Glutamatergic neuron (in vitro differentiated cells): ENCODE measurements around the gene CDS1. TPM values are rescaled to one million over a fixed set of nuclear protein-coding genes. Genes with fewer than 3 reads are reported as not detected.
A peak's percentile ranks its signal among the peaks of the same experiment; 100 is the strongest.
"Not testable (repeated sequence)": the region's sequence is repeated elsewhere in the genome, so short reads cannot be mapped to it uniquely, and the experiment has no call there.

Experiments
- DNase-seq: peaks from one replicate; pipeline ENCODE4 v3.0.0; 2022
- H3K27ac Mint-ChIP-seq: one replicate; pipeline ENCODE4 v1.8.0; 2020; ENCODE audit warnings: mild to moderate bottlenecking, mixed read lengths, inconsistent platforms; ENCODE audit not compliant: unreplicated experiment
- H3K27me3 Mint-ChIP-seq: one replicate; pipeline ENCODE4 v1.8.0; 2020; ENCODE audit warnings: mild to moderate bottlenecking, moderate library complexity, mixed read lengths, inconsistent platforms; ENCODE audit not compliant: unreplicated experiment
- H3K36me3 Mint-ChIP-seq: one replicate; pipeline ENCODE4 v1.8.0; 2020; ENCODE audit warnings: mild to moderate bottlenecking, mixed read lengths, inconsistent platforms; ENCODE audit not compliant: unreplicated experiment
- H3K4me1 Mint-ChIP-seq: one replicate; pipeline ENCODE4 v1.8.0; 2020; ENCODE audit warnings: mild to moderate bottlenecking, low read depth, mixed read lengths, inconsistent platforms; ENCODE audit not compliant: unreplicated experiment
- H3K4me3 Mint-ChIP-seq: one replicate; pipeline ENCODE4 v1.8.0; 2020; ENCODE audit warnings: mild to moderate bottlenecking, mixed read lengths, inconsistent platforms; ENCODE audit not compliant: unreplicated experiment
- H3K9me3 Mint-ChIP-seq: one replicate; pipeline ENCODE4 v1.8.0; 2020; ENCODE audit warnings: mild to moderate bottlenecking, moderate library complexity, mixed read lengths, inconsistent platforms; ENCODE audit not compliant: unreplicated experiment
- long read RNA-seq: library from polyadenylated mRNA; unstranded; transcript quantifications from one replicate; pipeline ENCODE4 v2.0.0, GENCODE V29; 2020; ENCODE audit not compliant: unreplicated experiment
- total RNA-seq: library from RNA; stranded (reverse); fragmentation: NEBNext Ultra II Directional; extraction: Animal tissue kit (Norgen Biotek cat#: 25700); gene quantifications from one replicate; pipeline ENCODE4 v1.2.1, GENCODE V29; 2021; ENCODE audit not compliant: unreplicated experiment
- TF ChIP-seq, protein P1 (sequence below): fragments of 200-600 bp; sonication (generic); IDR thresholded peaks from one replicate; pipeline ENCODE4 v1.5.0; 2021; ENCODE audit not compliant: partially characterized antibody, unreplicated experiment

CDS1 gene
- total RNA-seq = 1.3 TPM
- long read RNA-seq = 0 reads

DNA sequence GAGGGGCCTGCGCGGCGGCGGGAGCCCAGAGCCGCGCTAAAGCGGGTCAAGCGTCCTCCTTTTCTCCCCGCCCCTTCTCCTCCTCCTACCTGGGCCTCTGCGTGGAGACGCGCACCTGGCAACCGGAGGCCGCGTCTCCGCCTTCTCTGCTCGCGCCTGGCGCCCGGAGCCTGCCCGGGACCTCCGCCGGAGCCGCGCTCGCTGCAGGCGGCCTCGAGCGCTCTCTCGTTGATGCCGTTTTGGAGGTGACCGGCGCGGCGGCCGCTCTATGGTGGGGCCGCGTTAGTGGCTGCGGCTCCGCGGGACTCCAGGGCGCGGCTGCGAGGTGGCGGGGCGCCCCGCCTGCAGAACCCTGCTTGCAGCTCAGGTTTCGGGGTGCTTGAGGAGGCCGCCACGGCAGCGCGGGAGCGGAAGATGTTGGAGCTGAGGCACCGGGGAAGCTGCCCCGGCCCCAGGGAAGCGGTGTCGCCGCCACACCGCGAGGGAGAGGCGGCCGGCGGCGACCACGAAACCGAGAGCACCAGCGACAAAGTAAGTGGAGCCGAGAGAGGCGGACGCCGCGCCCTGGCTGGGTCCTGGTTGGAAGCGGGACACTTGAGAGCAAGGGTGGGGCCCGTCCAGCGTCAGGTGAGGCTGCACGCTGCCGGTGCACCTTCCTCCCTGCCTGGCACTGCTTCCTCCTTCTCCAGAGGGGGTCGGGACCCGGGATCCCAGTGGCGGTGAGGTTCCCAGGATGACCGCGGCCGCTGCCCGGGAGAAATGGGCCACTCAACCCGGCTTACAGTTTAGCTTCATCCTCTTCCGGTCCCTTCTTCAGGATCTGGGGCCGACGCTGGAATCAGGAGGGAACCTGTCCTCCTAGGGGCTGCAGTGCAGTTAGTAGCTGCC lies at the start of gene CDS1:
TSS of gene CDS1 (plus strand) at position 140 of the 888 bp plus-strand sequence. CDS start at position 415, 275 bp downstream.
- Mint-ChIP-seq H3K27ac (no peak within 1 kb of the TSS), H3K9me3 (peaks cover 7% of the 10 kb centered on the region), H3K4me3 (peak within 1 kb of the TSS; percentile 92), H3K36me3 (peaks cover 5% of the 10 kb centered on the region), H3K27me3 (peaks cover 7% of the 10 kb centered on the region), H3K4me1 (no peaks in the 10 kb centered on the region)
- peak; percentile 58 for DNase-seq
- TF ChIP-seq, protein P1, sequence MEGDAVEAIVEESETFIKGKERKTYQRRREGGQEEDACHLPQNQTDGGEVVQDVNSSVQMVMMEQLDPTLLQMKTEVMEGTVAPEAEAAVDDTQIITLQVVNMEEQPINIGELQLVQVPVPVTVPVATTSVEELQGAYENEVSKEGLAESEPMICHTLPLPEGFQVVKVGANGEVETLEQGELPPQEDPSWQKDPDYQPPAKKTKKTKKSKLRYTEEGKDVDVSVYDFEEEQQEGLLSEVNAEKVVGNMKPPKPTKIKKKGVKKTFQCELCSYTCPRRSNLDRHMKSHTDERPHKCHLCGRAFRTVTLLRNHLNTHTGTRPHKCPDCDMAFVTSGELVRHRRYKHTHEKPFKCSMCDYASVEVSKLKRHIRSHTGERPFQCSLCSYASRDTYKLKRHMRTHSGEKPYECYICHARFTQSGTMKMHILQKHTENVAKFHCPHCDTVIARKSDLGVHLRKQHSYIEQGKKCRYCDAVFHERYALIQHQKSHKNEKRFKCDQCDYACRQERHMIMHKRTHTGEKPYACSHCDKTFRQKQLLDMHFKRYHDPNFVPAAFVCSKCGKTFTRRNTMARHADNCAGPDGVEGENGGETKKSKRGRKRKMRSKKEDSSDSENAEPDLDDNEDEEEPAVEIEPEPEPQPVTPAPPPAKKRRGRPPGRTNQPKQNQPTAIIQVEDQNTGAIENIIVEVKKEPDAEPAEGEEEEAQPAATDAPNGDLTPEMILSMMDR = no peak

DNA sequence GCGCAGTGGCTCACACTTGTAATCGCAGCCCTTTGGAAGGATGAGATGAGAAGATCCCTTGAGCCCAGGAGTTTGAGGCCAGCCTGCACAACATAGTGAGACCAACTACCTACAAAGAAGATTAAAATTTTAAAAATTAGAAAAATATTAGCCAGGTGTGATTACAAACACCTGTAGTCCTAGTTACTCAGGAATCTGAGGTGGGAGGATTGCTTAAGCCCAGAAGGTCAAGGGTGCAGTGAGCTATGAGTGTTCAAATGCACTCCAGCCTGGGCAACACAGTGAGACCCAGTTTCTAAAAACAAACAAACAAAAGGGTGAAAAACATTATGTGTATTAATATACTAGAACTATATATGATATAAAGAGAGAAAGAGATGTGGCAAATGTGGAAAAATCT lies 47.0 kb upstream of the CDS1 start:
- TF ChIP-seq, protein P1 = no peak
- H3K27ac Mint-ChIP-seq = no peak overlapping the region
- H3K4me3 Mint-ChIP-seq = no peak overlapping the region
- H3K36me3 Mint-ChIP-seq = no peaks in the 10 kb centered on the region
- H3K27me3 Mint-ChIP-seq = no peaks in the 10 kb centered on the region
- H3K4me1 Mint-ChIP-seq = no peaks in the 10 kb centered on the region
- DNase-seq = no peak
- no peaks in the 10 kb centered on the region for H3K9me3 Mint-ChIP-seq

DNA sequence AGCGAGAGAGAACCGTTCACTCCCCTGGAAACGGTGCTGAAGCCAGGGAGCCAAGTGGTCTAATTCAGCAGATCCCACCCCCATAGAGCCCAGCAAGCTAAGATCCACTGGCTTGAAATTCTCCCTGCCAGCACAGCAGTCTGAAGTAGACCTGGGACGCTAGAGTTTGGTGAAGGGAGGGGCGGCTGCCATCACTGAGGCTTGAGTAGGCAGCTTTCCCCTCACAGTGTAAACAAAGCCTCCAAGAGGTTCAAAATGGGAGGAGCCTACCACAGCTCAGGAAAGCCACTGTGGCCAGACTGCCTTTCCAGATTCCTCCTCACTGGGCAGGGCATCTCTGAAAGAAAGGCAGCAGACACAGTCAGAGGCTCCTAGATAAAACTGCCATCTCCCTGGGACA lies 37.8 kb upstream of the CDS1 start:
- Mint-ChIP-seq H3K9me3 (peaks cover 1% of the 10 kb centered on the region), H3K27ac (no peak overlapping the region), H3K36me3 (no peaks in the 10 kb centered on the region), H3K4me3 (no peak overlapping the region), H3K27me3 (no peaks in the 10 kb centered on the region), H3K4me1 (no peaks in the 10 kb centered on the region)
- no peak for DNase-seq
- TF ChIP-seq, protein P1 = no peak

DNA sequence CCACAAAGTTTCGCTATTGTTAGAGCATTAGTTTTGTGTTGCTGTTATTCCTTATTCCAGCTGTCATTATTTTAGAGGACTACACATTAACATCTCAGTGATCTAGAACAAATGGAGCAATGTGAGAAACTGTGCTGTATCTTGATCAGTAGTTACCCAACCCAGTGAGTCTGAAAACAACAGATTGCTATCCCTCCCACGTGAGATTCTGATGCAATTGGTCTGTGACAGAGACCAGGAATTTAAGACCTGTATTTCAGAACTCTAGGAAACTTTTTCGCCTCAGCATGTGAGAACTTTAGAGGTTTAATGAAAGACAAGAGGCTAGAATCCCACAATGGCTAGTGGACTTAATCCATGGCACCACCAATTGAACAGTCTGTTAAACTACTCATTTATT lies 35.7 kb upstream of the CDS1 start:
- H3K9me3 Mint-ChIP-seq = no peaks in the 10 kb centered on the region
- no peaks in the 10 kb centered on the region for H3K36me3 Mint-ChIP-seq

DNA sequence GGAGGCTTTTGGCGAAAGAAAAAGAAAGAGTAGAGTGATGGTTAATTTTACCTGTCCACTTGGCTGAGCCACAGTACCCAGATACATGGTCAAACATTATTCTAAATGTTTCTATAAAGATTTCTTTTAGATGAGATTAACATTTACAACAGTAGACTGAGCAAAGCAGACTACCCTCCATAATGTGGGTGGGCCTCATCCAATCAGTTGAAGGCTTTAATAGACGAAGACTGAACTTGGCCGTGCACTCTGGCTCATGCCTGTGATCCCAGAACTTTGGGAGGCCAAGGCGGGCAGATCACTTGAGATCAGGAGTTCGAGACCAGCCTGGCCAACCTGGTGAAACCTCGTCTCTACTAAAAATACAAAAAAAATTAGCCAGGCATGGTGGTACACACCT lies 33.7 kb upstream of the CDS1 start:
- not testable (repeated sequence) for H3K36me3 Mint-ChIP-seq, H3K4me3 Mint-ChIP-seq, H3K9me3 Mint-ChIP-seq, DNase-seq, H3K27ac Mint-ChIP-seq, H3K4me1 Mint-ChIP-seq, H3K27me3 Mint-ChIP-seq

More for the DNA sequence above, 35.7 kb upstream of the CDS1 start:
- no peaks in the 10 kb centered on the region for H3K4me1 Mint-ChIP-seq
- H3K27me3 Mint-ChIP-seq = no peaks in the 10 kb centered on the region
- no peak for DNase-seq
- H3K27ac Mint-ChIP-seq = no peak overlapping the region
- TF ChIP-seq, protein P1 = no peak
- no peak overlapping the region for H3K4me3 Mint-ChIP-seq
